Kidney epithelial cell (primary cell): ENCODE measurements around the gene EHBP1. TPM values are rescaled to one million over a fixed set of nuclear protein-coding genes. Genes with fewer than 3 reads are reported as not detected.

Experiments used
- DNase-seq: peaks from one replicate; pipeline ENCODE4 v3.0.0-alpha.2; 2010; ENCODE audit warnings: low read depth
- H3K27me3 ChIP-seq: 2 replicates; pipeline ENCODE4 v1.6.0; 2011; ENCODE audit warnings: low read length; ENCODE audit not compliant: control insufficient read depth, insufficient read depth
- H3K36me3 ChIP-seq: 2 replicates; pipeline ENCODE4 v1.5.1; 2011; ENCODE audit warnings: low read length; ENCODE audit not compliant: control insufficient read depth, insufficient read depth
- H3K4me3 ChIP-seq: 2 replicates; pipeline ENCODE4 v1.5.1; 2011; ENCODE audit warnings: low read depth, mild to moderate bottlenecking, control low read depth, low read length
- CTCF ChIP-seq: IDR thresholded peaks from 2 replicates; pipeline ENCODE4 v1.5.1; 2011; ENCODE audit warnings: mild to moderate bottlenecking, moderate library complexity, low read length, control low read depth, inconsistent platforms; ENCODE audit not compliant: insufficient read depth, poor library complexity, severe bottlenecking
- total RNA-seq: library from RNA; depleted of rRNA; stranded (reverse); fragments of >200 nt; gene quantifications from 2 replicates; pipeline ENCODE4 v1.2.3, GENCODE V29; 2015

EHBP1 gene
- total RNA-seq, 1 donor from 2014 or later = 22.9 TPM

- no peak for DNase-seq
- H3K27me3 ChIP-seq = no peaks in the 10 kb centered on the region
- TF ChIP-seq CTCF = no peak
- no peaks in the 10 kb centered on the region for H3K36me3 ChIP-seq
- no peak overlapping the region for H3K4me3 ChIP-seq
Measured at GRCh38 chr2:62971936-62972335, 266.4 kb downstream of the EHBP1 start.

GRCh38 chr2:62972601-62973000, 267.1 kb downstream of the EHBP1 start:
- Histone ChIP-seq H3K27me3 (no peaks in the 10 kb centered on the region), H3K4me3 (no peak overlapping the region), H3K36me3 (no peaks in the 10 kb centered on the region)
- TF ChIP-seq CTCF = no peak
- no peak for DNase-seq

- TF ChIP-seq CTCF = no peak
- no peak for DNase-seq
- no peaks in the 10 kb centered on the region for H3K27me3 ChIP-seq
- no peak overlapping the region for H3K4me3 ChIP-seq
- no peaks in the 10 kb centered on the region for H3K36me3 ChIP-seq
Measured at GRCh38 chr2:62974999-62975398, 269.5 kb downstream of the EHBP1 start.

- DNase-seq = no peak
- no peaks in the 10 kb centered on the region for H3K36me3 ChIP-seq
- no peaks in the 10 kb centered on the region for H3K27me3 ChIP-seq
- no peak overlapping the region for H3K4me3 ChIP-seq
- no peak for TF ChIP-seq CTCF
Measured at GRCh38 chr2:62991605-62992004, 286.1 kb downstream of the EHBP1 start.

- Histone ChIP-seq H3K36me3 (no peaks in the 10 kb centered on the region), H3K4me3 (no peak overlapping the region), H3K27me3 (no peaks in the 10 kb centered on the region)
- no peak for DNase-seq
- no peak for TF ChIP-seq CTCF
Measured at GRCh38 chr2:62992561-62992960, 287.0 kb downstream of the EHBP1 start.

- H3K4me3 ChIP-seq = no peak overlapping the region
- no peak for DNase-seq
- TF ChIP-seq CTCF = no peak
- H3K36me3 ChIP-seq = no peaks in the 10 kb centered on the region
- no peaks in the 10 kb centered on the region for H3K27me3 ChIP-seq
Measured at GRCh38 chr2:62994206-62994605, 288.7 kb downstream of the EHBP1 start.
